Central memory CD8-positive, alpha-beta T cell (primary cell): ENCODE measurements around the gene CFAP58.

Experiments
- ATAC-seq: fragments of 150-1000 bp; cut with Tn5 transposase; replicated peaks from 2 replicates; pipeline ENCODE4 v1.10.0; 2022; ENCODE audit warnings: mild to moderate bottlenecking, moderate FRiP score, moderate number of reproducible peaks; ENCODE audit not compliant: poor library complexity, severe bottlenecking; ENCODE audit errors: extremely low read depth
- DNase-seq, 2 donors: peaks; one replicate each; pipeline ENCODE4 v3.0.0; 2021; ENCODE audit warnings: low spot score in 2 of 2
- H3K27ac Mint-ChIP-seq: one replicate; pipeline ENCODE4 v1.8.0; 2022; ENCODE audit warnings: low read depth, mild to moderate bottlenecking, moderate library complexity, mixed read lengths
- H3K27me3 Mint-ChIP-seq: one replicate; pipeline ENCODE4 v1.8.0; 2022; ENCODE audit warnings: mixed read lengths
- H3K36me3 Mint-ChIP-seq: one replicate; pipeline ENCODE4 v1.8.0; 2022; ENCODE audit warnings: mild to moderate bottlenecking, moderate library complexity, mixed read lengths; ENCODE audit not compliant: insufficient read depth
- H3K4me1 Mint-ChIP-seq: one replicate; pipeline ENCODE4 v1.8.0; 2022; ENCODE audit warnings: mixed read lengths
- H3K4me3 Mint-ChIP-seq: one replicate; pipeline ENCODE4 v1.8.0; 2022; ENCODE audit warnings: mild to moderate bottlenecking, moderate library complexity, mixed read lengths
- H3K9me3 Mint-ChIP-seq: one replicate; pipeline ENCODE4 v1.8.0; 2022; ENCODE audit warnings: mixed read lengths

CFAP58 gene

DNA sequence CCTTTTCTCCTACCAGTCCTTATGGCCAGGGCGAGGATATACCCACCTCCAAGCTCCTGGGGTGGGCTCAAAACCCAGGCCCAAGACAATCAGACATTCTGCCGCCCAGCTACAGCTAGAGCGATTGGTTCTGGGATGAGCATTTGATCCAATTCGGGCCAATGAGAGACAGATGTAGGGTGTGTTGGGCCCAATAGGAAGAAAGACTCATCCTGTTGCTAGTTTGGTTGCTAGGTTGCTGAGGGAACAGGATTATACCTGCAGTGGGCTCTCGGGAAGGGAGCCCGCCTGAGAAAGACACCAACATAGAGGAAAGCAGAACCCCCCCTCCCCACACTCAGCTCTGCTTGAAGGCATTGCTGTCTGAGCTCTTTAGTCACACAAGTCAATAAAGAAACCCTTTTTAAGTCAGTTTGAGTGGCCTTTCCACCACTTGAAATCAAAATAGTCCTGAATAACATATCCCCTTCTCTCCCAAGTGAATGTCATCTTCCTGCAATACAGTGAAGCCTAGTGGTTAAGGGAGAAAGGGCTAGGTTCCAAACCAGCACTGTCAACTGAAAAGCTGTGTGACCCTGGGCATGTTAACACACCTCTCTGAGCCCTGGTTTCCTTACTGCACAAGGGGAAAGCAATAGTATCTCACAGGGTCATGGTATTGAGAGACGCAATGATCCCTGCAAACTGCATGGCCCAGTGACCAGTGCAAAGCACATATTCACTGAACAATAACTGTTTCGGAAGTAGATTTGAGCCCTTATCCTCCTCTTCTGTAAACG lies 37.1 kb upstream of the CFAP58 start:
- Mint-ChIP-seq H3K27me3 (no peaks in the 10 kb centered on the region), H3K4me3 (no peak overlapping the region), H3K9me3 (no peaks in the 10 kb centered on the region), H3K27ac (peak overlapping the region; percentile 67), H3K4me1 (peaks cover 55% of the 10 kb centered on the region), H3K36me3 (peaks cover 46% of the 10 kb centered on the region)
- DNase-seq = no peak
- no peak for ATAC-seq

DNA sequence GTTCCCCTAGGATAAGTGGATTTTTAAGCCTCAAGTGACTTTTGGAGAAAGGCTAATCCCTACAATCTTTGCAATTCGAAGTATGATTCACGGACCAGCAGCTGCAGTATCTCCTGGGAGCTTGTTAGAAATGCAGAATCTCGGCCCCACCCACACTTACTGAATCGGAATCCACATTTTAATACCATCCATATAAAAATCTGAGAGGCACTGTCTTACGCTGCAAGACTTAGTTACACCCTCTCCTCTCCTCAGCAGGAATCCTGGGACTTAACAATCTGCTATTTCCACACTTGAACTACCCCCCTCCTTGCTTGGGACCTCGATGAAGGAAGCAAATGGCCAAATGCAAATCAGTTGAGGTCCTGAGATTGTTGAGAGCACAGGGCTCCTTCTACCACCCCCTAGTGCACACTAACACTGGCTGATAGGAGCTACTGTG lies 36.3 kb upstream of the CFAP58 start:
- peaks cover 50% of the 10 kb centered on the region for H3K36me3 Mint-ChIP-seq
- H3K4me1 Mint-ChIP-seq = peaks cover 59% of the 10 kb centered on the region
- no peak for DNase-seq
- no peak for ATAC-seq
- no peaks in the 10 kb centered on the region for H3K27me3 Mint-ChIP-seq
- no peaks in the 10 kb centered on the region for H3K9me3 Mint-ChIP-seq
- no peak overlapping the region for H3K4me3 Mint-ChIP-seq
- no peak overlapping the region for H3K27ac Mint-ChIP-seq

DNA sequence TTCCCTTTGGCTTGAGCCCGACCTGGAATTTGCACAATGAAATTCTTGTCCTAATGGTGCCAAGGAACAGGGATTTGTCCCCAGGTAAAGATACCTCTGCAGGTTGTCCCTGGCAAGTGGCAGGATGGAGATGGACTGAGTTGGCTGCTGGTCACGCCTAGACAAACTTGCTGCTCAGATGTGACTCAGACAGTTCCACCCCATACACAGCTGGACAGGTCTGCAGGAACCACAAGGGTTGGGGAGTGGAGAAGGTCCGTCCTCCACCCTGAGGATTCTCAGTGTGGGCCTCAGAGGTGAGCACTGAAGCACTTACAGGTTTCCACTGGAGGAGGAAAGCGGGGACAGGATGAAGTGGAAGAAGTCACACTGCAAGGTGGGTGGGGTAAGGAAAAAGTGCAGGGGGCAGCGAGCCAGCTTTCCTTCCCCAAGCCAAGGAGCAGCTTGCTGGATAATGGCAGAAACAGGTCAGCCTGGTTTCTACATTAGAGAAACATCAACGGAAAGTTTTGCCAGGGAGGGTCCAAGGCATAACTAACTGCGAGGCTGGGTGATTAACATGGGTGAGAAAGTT lies 35.8 kb upstream of the CFAP58 start:
- DNase-seq (no peak), ATAC-seq (no peak)
- no peak overlapping the region for H3K4me3 Mint-ChIP-seq
- H3K27ac Mint-ChIP-seq = no peak overlapping the region
- H3K36me3 Mint-ChIP-seq = peaks cover 48% of the 10 kb centered on the region
- H3K27me3 Mint-ChIP-seq = no peaks in the 10 kb centered on the region
- H3K9me3 Mint-ChIP-seq = no peaks in the 10 kb centered on the region
- H3K4me1 Mint-ChIP-seq = peaks cover 62% of the 10 kb centered on the region

DNA sequence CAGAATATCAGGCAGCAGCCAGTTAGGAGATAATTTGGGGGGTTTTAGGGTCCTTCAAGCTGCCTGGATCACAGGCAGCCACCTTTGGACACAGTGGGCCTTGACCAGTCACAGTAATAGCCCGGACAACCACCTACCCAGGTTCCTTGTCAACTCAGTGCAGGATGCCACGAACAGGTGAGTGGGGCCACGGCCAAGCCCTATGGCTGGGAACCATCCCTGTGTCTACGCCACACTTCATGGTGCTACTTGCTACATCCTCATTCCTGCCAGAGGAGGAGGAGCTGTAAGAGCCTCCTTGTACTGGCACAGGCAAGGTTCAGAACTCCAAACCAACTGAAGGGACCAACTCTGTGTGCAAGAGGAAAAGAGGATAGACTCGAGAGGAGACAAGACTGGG lies 35.3 kb upstream of the CFAP58 start:
- Mint-ChIP-seq H3K27ac (no peak overlapping the region), H3K4me3 (no peak overlapping the region), H3K4me1 (peaks cover 62% of the 10 kb centered on the region), H3K27me3 (no peaks in the 10 kb centered on the region), H3K9me3 (no peaks in the 10 kb centered on the region), H3K36me3 (peaks cover 46% of the 10 kb centered on the region)
- DNase-seq (no peak), ATAC-seq (no peak)

DNA sequence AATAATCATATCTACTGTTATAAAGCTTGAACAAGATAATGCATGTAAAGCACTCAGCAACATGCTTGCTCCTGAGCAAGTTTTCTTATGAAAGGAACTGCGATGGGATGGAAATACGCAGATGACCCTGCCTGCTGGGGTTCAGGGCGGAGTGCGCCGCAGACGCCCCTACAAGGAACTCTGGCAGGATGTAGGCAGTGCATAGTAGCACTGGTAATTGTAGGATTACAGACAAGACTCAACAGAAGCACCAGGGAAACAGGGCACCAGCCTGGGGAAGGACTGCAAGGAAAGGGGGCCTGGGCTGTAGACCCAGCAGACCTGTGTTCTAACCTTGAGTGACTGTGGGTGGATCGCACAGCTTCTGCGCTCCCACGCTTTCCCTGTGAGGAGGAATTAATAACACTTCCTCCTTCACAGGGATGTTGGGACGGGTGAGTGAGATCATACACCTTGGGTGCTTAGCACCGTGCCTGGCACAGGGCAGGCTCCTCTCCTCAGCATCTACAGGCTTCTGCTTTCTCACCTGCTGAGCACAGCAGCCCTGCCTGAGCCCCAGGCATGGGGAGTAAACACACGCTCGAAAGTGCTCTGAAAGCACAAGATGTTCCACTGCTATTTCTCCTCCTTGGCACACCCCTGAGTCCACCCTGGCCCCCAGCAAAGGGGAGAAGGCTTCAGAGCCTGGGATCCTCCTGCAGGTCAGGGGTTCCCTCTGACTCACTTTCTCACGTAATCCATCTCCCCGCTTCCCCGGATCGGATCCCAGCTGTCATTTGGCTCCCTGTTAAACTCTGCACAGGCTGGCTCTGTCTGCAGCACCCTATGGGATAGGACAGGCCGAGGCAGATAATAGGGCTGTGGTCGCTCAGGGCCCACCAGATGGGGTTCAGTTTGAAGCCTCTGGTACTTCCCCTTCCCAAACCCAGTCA lies 34.6 kb upstream of the CFAP58 start:
- no peaks in the 10 kb centered on the region for H3K9me3 Mint-ChIP-seq
- no peak overlapping the region for H3K4me3 Mint-ChIP-seq
- H3K27me3 Mint-ChIP-seq = no peaks in the 10 kb centered on the region
- H3K4me1 Mint-ChIP-seq = peaks cover 68% of the 10 kb centered on the region
- DNase-seq = no peak
- H3K27ac Mint-ChIP-seq = peak overlapping the region; percentile 79
- no peak for ATAC-seq
- H3K36me3 Mint-ChIP-seq = peaks cover 39% of the 10 kb centered on the region

DNA sequence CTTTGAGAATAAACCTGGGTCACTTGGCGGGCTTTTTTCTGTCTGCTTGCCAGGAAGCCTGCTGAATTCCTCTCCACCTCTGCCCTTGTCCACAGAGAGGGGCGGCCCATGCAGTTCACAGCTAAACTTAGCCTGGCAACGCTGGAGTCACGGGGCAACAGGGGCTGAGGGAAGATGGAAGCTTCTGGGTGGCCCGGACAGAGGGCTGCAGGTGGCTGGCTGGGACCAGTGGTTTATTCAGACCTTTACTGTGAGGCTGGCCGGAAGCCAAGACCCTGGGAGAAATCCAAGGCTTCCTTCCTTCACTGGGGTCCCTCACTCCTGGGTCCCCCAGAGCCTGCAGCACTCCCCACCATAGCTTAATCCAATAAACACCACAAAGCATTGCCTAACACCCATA lies 32.4 kb upstream of the CFAP58 start:
- H3K4me3 Mint-ChIP-seq = peak overlapping the region; percentile 69
- H3K4me1 Mint-ChIP-seq = peaks cover 90% of the 10 kb centered on the region
- ATAC-seq (no peak), DNase-seq (no peak)
- H3K9me3 Mint-ChIP-seq = no peaks in the 10 kb centered on the region
- no peaks in the 10 kb centered on the region for H3K27me3 Mint-ChIP-seq
- H3K27ac Mint-ChIP-seq = peak overlapping the region; percentile 90
- H3K36me3 Mint-ChIP-seq = peaks cover 33% of the 10 kb centered on the region

DNA sequence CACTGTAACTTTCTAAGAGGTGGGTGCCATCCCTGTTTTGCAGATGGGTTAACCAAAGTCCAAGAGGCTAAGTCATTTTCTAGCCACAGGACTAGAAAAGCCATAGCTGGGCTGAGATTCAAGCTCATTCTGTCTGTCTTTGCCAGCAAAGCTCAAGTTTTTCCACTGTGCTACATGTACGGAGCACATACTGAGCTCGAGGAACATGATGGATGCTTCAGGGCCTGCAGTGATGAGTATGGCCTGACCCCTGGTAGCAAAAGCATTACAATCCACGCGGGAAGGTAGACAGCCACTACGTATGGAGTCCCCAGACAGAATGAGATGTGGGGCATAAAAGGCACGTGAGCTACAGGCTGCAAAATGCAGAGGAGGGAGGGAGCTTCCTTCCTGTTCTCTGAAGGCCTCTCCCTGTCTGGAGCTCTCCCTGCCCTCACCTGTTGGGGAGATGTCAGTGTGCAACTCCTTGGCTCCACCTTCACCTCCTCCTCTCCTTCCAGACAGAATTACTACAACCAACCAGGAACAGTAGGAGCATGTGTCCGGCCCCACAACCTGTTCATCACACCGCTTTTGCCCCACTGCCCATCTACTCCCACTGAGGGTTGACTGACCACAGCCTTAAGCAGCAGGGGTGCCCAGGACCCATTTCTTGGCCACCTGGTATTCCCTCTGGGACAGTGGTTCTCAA lies 31.8 kb upstream of the CFAP58 start:
- no peaks in the 10 kb centered on the region for H3K9me3 Mint-ChIP-seq
- ATAC-seq (peak; percentile 51), DNase-seq (no peak)
- peak overlapping the region; percentile 69 for H3K4me3 Mint-ChIP-seq
- H3K27ac Mint-ChIP-seq = peak overlapping the region; percentile 90
- no peaks in the 10 kb centered on the region for H3K27me3 Mint-ChIP-seq
- H3K36me3 Mint-ChIP-seq = peaks cover 31% of the 10 kb centered on the region
- H3K4me1 Mint-ChIP-seq = peaks cover 94% of the 10 kb centered on the region

DNA sequence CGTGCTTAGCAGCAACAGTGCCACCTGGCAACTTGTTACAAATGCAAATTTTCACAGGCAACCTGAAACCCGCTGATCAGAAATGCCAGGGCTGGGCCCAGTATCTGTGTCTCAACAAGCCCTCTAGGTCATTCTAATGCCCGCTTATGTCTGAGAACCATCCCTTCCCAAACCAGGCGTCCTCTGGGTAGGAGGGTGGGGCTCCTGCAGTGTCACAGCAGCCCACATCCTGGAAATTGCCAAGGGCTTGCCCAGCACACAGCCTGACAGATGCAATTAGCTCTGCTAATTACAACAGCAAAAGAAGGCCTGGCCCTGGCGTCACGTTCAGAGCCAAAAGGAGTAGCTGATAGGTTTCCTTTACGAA lies 31.2 kb upstream of the CFAP58 start:
- H3K9me3 Mint-ChIP-seq = no peaks in the 10 kb centered on the region
- peak; percentile 27 for ATAC-seq
- H3K4me3 Mint-ChIP-seq = peak overlapping the region; percentile 69
- H3K4me1 Mint-ChIP-seq = peaks cover 94% of the 10 kb centered on the region
- no peak for DNase-seq
- peaks cover 30% of the 10 kb centered on the region for H3K36me3 Mint-ChIP-seq
- peak overlapping the region; percentile 90 for H3K27ac Mint-ChIP-seq
- H3K27me3 Mint-ChIP-seq = no peaks in the 10 kb centered on the region

DNA sequence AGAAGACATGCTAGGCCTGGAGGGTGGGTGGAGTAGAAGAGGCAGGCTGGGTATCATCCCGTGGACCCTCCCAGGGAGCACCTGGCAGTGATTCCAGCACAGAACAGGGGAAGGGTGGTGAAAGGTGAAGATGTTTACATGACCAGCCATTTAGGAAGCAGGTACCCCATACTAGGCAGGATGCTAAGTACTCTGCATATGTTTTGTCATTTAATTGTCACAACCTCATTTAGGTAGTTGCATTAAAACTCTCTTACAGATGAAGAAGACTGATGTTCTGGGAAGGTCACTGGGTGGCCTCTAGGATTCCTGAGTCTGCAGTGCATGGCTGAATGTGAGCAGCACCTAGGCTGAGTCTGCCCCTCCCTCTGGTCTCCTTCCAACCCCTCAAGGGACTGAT lies 30.5 kb upstream of the CFAP58 start:
- H3K4me1 Mint-ChIP-seq = peaks cover 94% of the 10 kb centered on the region
- H3K27me3 Mint-ChIP-seq = no peaks in the 10 kb centered on the region
- H3K4me3 Mint-ChIP-seq = peak overlapping the region; percentile 69
- no peaks in the 10 kb centered on the region for H3K9me3 Mint-ChIP-seq
- H3K27ac Mint-ChIP-seq = peak overlapping the region; percentile 90
- ATAC-seq = no peak
- no peak for DNase-seq
- H3K36me3 Mint-ChIP-seq = peaks cover 33% of the 10 kb centered on the region

DNA sequence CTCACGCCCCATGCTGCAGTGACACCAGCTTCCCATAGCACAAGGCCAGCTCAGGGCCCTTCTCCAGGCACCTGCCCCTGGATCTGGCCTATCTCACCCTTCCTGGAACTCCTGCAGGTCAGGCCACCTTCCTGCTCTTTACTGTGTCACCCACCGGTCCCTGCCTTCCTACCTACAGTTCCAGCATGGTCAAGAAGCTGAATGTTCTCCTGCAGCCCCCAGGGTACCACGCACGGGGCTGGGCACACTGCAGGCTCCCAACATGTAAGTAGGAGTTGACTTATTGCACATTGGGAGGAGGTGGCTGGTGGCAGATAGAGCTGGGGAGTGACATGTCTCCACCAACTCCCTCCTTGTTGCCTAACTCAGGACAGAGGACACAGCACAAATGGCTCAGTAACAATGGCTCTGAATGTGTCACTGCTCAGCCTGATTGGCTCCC lies 29.9 kb upstream of the CFAP58 start:
- peak overlapping the region; percentile 66 for H3K4me3 Mint-ChIP-seq
- no peaks in the 10 kb centered on the region for H3K9me3 Mint-ChIP-seq
- H3K27me3 Mint-ChIP-seq = no peaks in the 10 kb centered on the region
- H3K36me3 Mint-ChIP-seq = peaks cover 37% of the 10 kb centered on the region
- peak overlapping the region; percentile 90 for H3K27ac Mint-ChIP-seq
- ATAC-seq = no peak
- H3K4me1 Mint-ChIP-seq = peaks cover 94% of the 10 kb centered on the region
- DNase-seq = no peak

DNA sequence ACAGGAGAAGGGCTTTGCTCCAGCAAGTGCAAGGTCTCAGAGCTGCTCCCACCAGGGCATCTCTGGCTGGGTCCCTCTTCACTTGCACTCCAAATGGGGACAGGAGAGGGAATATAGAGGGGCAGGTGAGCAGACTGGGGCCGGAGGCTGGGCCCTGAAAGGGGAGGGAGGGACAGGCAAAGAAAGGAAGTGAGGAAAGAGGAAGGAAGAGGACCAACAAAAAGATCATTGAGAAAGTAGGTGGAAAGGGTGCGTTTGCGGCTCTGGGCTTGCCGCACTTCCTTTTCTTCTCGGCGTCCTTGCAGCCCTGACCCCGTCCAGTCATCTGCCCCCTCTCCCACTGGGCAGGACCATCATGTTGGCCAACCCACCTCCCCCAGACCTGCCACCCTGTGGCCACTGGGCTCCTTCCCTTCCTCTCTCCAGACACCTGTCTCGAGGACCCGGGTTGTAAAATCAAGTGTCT lies 29.4 kb upstream of the CFAP58 start:
- ATAC-seq (no peak), DNase-seq (no peak)
- H3K4me1 Mint-ChIP-seq = peaks cover 94% of the 10 kb centered on the region
- no peaks in the 10 kb centered on the region for H3K27me3 Mint-ChIP-seq
- no peaks in the 10 kb centered on the region for H3K9me3 Mint-ChIP-seq
- peak overlapping the region; percentile 90 for H3K27ac Mint-ChIP-seq
- H3K4me3 Mint-ChIP-seq = peak overlapping the region; percentile 66
- peaks cover 42% of the 10 kb centered on the region for H3K36me3 Mint-ChIP-seq

DNA sequence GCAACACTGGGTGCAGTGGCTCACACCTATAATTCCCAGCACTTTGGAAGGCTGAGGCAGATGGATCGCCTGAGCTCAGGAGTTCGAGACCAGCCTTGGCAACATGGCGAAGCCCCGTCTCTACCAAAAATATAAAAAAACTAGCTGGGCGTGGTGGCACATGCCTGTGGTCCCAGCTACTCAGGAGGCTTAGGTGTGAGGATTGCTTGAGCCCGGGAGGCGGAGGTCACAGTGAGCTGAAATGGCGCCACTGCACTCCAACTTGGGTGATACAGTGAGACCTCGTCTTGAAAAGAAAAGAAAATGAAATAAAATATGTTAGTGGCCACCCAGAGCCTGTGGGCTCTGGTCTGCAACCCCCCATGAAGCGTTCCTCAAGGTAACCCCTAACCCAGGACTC lies 28.7 kb upstream of the CFAP58 start:
- ATAC-seq (no peak), DNase-seq (no peak)
- Mint-ChIP-seq H3K4me1 (peaks cover 94% of the 10 kb centered on the region), H3K9me3 (no peaks in the 10 kb centered on the region), H3K27me3 (no peaks in the 10 kb centered on the region), H3K4me3 (peak overlapping the region; percentile 82), H3K36me3 (peaks cover 42% of the 10 kb centered on the region), H3K27ac (peak overlapping the region; percentile 82)
